Muscle of leg (tissue), 11 donors: Measurements from ENCODE around the gene LRRC42. TPM values are rescaled to one million over a fixed set of nuclear protein-coding genes. Genes with fewer than 3 reads are reported as not detected.
A peak's percentile ranks its signal among the peaks of the same experiment; 100 is the strongest.

Experiments
- DNase-seq: peaks from one replicate; pipeline ENCODE4 v3.0.0; 2013
- H3K27ac ChIP-seq: one replicate; pipeline ENCODE4 v1.5.1; 2013; ENCODE audit warnings: mild to moderate bottlenecking, low read length, control low read depth
- H3K27me3 ChIP-seq: one replicate; pipeline ENCODE4 v1.6.1; 2013; ENCODE audit warnings: low read length; ENCODE audit not compliant: control insufficient read depth, insufficient read depth
- H3K36me3 ChIP-seq: one replicate; pipeline ENCODE4 v1.6.1; 2013; ENCODE audit warnings: low read length; ENCODE audit not compliant: control insufficient read depth, insufficient read depth
- H3K4me1 ChIP-seq: one replicate; pipeline ENCODE4 v1.6.1; 2013; ENCODE audit warnings: low read length; ENCODE audit not compliant: control insufficient read depth, insufficient read depth
- H3K4me3 ChIP-seq: one replicate; pipeline ENCODE4 v1.5.1; 2013; ENCODE audit warnings: low read length, control low read depth
- H3K9me3 ChIP-seq: replicated peaks from 2 replicates; pipeline ENCODE4 v1.6.1; 2013; ENCODE audit warnings: low read depth, low read length; ENCODE audit not compliant: control insufficient read depth
- WGBS: methylation state at CpG from one replicate; pipeline ENCODE4 v1.1.5; 2013; ENCODE audit warnings: missing lambda C conversion rate; ENCODE audit not compliant: insufficient coverage; 5-methylcytosine and 5-hydroxymethylcytosine counted together
- polyA plus RNA-seq, 8 donors: library from polyadenylated mRNA; unstranded; fragments of 120-200 nt; gene quantifications; one replicate each; pipeline versions ENCODE4 v1.2.1 to v1.2.3, GENCODE V29; 2013; ENCODE audit warnings: inconsistent platforms in 1 of 8, low replicate concordance in 1 of 8; ENCODE audit not compliant: insufficient read length in 8 of 8, insufficient read depth in 1 of 8
- total RNA-seq: library from RNA; stranded (reverse); fragments of 120-200 nt; gene quantifications from one replicate; pipeline ENCODE4 v1.2.4, GENCODE V29; 2013

LRRC42 gene
- total and polyA plus RNA-seq, 9 donors, result 19.3 to 30.2 (median 24.2) TPM

DNA sequence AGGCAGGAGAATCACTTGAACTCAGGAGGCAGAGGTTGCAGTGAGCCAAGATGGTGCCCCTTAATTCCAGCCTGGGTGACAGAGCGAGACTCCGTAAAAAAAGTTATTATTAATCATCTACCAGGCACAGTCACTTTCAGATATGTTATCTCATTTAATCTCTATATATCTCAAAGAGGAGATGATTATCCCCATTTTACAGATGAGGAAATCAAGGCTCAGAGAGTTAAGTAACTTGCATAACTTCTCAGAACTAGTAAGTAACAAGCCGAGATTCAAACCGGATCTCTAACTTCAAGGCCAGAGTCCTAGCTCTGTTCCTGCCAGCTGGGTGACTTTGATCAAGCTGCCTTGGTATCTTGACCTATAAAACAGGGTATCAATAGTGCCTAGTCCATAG is 34.7 kb upstream of the LRRC42 start:
- 90% methylated on average over 2 of the region's 4 CpGs for whole genome bisulfite sequencing
- H3K4me3 ChIP-seq, result no peak overlapping the region
- no peak for DNase-seq
- no peaks in the 10 kb centered on the region for H3K4me1 ChIP-seq
- H3K9me3 ChIP-seq, result no peaks in the 10 kb centered on the region
- H3K36me3 ChIP-seq, result peaks cover 18% of the 10 kb centered on the region
- no peak overlapping the region for H3K27ac ChIP-seq
- no peaks in the 10 kb centered on the region for H3K27me3 ChIP-seq

DNA sequence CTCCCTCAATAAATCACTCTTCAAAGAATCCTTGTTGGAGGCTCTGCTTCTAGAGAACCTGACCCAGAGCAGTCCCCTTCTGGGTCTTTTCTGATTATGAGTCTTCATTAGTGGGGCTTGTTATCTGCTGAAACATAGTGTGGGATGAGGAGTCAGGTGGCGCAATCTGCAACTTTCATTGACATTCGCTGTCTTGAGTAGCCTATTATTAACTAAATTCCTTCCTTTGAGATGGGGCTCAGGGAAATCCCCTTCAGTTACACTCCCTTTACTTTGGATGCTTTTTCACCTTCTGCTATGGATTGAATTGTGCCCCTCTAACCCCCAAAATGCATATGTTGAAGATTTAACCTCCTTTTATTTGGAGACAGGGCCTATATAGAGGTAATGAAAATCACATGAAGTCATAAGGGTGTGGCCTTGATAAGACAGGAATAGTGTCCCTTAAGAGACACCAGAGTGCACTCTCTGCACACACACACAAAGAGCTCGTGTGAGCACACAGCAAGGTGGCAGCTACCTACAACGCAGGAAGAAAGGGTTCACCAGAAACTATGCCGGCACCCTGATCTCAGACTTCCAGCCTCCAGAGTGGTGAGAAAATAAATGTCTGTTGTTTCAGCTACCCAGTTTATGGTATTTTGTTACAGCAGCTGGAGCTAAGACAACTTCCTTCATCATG is 32.7 kb upstream of the LRRC42 start:
- DNase-seq, result no peak
- H3K9me3 ChIP-seq, result no peaks in the 10 kb centered on the region
- H3K27me3 ChIP-seq, result no peaks in the 10 kb centered on the region
- no peak overlapping the region for H3K4me3 ChIP-seq
- H3K36me3 ChIP-seq, result peaks cover 21% of the 10 kb centered on the region
- H3K4me1 ChIP-seq, result no peaks in the 10 kb centered on the region
- no peak overlapping the region for H3K27ac ChIP-seq
- no CpG with 5 or more reads among the region's 5 CpGs for WGBS

DNA sequence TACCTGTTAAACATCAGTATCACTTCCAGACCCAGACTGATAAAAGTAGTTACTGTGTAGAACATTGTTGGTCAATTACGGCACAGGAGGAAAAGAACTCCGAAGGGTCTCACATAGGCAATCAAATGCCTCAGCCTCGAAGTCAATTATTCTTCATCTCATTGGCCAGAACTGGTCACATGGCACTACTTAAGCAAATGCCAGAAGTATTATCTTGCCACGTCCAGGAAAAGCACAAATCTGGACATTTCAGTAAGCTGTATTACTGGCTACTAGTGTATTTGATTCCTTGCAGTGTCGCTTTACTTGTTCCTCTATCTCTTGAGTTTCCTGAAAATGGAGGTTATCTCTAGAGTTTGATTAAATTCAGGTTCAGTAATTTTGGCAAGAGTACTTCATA is 27.8 kb upstream of the LRRC42 start:
- DNase-seq, result no peak
- 93% methylated on average over 3 of the region's 5 CpGs for WGBS
- Histone ChIP-seq H3K4me1 (no peaks in the 10 kb centered on the region), H3K27me3 (no peaks in the 10 kb centered on the region), H3K9me3 (no peaks in the 10 kb centered on the region), H3K4me3 (no peak overlapping the region), H3K27ac (no peak overlapping the region), H3K36me3 (peaks cover 22% of the 10 kb centered on the region)

DNA sequence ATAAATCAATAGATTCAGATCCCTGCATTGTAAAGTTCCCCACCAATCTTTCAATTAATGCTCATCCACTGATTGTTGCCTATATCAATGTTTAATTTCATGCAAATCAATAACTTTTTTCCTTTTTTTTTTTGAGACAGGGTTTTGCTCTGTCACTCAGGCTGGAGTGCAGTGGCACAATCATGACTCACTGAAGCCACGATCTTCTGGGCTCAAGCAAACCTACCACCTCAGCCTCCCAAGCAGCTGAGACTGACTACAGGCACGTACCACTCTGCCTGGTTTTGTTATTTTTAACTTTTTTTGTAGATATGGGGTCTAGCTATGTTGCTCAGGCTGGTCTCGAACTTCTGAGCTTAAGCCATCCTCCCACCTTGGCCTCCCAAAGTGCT is 26.5 kb upstream of the LRRC42 start:
- H3K4me1 ChIP-seq, result no peaks in the 10 kb centered on the region
- H3K9me3 ChIP-seq, result no peaks in the 10 kb centered on the region
- H3K4me3 ChIP-seq, result no peak overlapping the region
- peaks cover 19% of the 10 kb centered on the region for H3K36me3 ChIP-seq
- no CpG with 5 or more reads among the region's 3 CpGs for WGBS
- no peak overlapping the region for H3K27ac ChIP-seq
- DNase-seq, result no peak
- H3K27me3 ChIP-seq, result no peaks in the 10 kb centered on the region

DNA sequence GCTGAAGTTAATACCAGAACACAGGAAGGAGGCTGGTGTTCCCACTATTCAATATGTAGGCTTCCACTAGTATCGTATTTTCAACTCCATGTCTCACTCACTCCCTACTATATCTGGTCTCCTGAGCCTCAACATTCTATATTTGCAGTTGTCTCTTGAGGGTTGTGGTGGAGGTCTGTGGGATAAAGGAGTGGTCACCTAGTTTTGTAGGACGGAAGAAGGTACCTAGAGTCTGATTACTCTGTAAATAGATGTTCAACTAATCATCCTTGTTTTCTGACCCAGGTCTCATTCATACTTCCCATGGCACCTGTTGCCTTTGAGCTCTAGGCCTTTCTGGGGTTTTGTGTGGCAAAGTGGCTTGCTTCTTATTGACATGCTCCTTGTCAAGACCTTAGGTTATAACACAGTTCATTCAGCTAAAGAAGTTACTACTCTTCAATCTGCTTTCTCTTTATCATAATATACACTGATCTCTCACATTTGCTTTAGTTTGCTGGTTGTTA is 18.7 kb upstream of the LRRC42 start:
- no peaks in the 10 kb centered on the region for H3K27me3 ChIP-seq
- WGBS, result no CpG with 5 or more reads among the region's 2 CpGs
- no peak overlapping the region for H3K4me3 ChIP-seq
- H3K27ac ChIP-seq, result no peak overlapping the region
- no peaks in the 10 kb centered on the region for H3K4me1 ChIP-seq
- H3K36me3 ChIP-seq, result peaks cover 17% of the 10 kb centered on the region
- DNase-seq, result no peak
- peaks cover 9% of the 10 kb centered on the region for H3K9me3 ChIP-seq

DNA sequence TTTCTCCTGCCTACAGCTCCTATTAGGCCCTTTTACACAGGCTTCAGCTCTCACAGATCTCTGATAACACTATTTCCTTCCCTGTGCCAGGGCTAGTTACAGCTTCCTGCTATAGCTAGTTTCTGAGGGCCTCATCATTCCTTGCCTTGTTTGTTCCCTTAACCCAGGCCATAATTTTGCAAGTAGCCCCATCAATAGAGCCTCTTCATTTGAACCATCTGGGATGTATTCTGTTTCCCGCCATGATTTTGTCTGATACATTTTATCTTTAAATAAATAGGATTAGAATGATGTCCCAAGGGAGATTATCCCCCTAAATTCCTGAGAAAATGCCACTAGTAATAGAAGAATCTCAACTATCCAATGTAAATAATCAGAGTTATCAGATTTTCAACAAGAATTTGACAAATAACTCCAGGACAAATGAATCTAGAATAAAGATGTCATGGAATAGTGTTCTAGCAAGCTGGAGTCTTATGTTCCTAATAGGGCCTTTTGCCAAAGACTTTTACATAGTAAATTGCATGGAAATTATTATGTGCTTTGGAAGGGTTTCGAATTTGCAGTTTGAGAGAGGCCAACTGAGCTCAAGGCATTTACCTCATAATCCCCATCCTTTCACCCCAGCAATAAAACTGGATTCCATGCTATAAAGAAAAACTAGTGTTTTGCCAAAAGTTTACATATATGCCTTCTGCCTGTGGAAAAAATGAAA is 16.7 kb upstream of the LRRC42 start:
- H3K36me3 ChIP-seq, result peaks cover 17% of the 10 kb centered on the region
- H3K9me3 ChIP-seq, result peaks cover 20% of the 10 kb centered on the region
- no peaks in the 10 kb centered on the region for H3K27me3 ChIP-seq
- H3K4me3 ChIP-seq, result no peak overlapping the region
- no peaks in the 10 kb centered on the region for H3K4me1 ChIP-seq
- WGBS, result no CpG with 5 or more reads among the region's 2 CpGs
- DNase-seq, result peak; percentile 34
- no peak overlapping the region for H3K27ac ChIP-seq

DNA sequence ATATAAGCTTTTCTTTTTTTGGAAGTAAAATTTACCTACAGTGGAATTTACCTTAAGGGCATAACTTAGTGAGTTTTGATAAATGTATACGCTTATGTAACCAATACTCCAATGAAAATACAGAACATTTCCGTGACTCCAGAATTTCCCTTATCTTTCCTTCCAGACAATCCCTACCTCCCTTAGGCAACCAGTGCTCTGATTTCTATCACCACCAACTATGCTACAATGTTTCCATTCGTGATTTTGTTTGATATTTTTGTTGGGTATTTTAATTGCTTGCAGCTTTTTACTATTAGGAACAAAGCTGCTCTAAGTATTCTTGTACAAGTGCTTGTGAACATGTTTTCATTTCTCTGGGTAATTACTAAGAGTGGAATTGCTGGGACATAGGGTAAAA is 15.2 kb upstream of the LRRC42 start:
- DNase-seq, result no peak
- H3K4me1 ChIP-seq, result no peaks in the 10 kb centered on the region
- H3K9me3 ChIP-seq, result peaks cover 29% of the 10 kb centered on the region
- no peak overlapping the region for H3K4me3 ChIP-seq
- WGBS, result no CpG with 5 or more reads among the region's 3 CpGs
- H3K27ac ChIP-seq, result no peak overlapping the region
- no peaks in the 10 kb centered on the region for H3K27me3 ChIP-seq
- H3K36me3 ChIP-seq, result peaks cover 24% of the 10 kb centered on the region

DNA sequence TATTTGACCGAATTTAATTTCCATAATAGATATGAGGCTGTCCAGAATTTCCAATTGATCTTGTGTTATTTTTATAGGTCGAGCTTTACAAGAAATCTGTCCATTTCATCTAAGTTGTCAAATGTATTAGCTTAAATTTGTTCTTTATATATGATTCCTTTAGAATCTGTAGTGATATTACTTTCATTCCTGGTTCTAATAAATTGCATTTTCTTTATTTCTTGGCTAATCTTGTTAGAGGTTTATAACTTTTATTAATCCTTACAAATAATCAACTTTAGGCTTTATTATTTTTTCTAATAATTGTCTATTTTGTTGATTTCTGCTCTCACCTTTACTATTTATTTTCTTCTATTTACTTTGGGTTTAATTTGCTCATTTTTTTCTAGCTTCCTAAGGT is 14.6 kb upstream of the LRRC42 start:
- Histone ChIP-seq H3K36me3 (peaks cover 21% of the 10 kb centered on the region), H3K27ac (no peak overlapping the region), H3K4me1 (no peaks in the 10 kb centered on the region), H3K9me3 (peaks cover 29% of the 10 kb centered on the region), H3K4me3 (no peak overlapping the region), H3K27me3 (no peaks in the 10 kb centered on the region)
- no CpG with 5 or more reads among the region's 2 CpGs for WGBS
- DNase-seq, result no peak

DNA sequence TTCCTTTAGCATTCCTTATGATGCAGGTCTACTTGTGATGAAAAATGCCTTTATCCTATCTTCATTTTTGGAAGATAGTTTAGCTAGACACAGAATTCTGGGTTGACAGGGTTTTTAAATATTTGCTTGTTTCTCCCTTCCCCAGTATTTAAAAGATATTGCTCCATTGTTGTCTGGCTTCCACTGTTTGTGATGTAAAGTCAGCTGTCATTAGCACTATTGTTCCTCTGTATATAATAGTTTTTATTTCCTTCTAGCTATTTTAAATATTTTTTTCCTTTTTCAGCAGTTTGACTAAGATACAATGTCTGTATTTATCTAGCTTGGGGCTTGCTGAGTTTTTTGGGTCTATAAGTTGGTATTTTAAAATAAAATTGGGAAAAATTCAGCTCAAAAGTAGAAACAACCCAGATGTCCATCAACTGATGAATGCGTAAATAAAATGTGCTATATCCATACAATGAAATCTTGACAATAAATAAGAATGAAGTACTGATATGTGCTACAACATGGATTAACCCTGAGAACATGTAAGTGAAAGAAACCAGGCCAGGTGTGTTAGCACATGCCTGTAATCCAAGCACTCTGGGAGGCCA is 11.9 kb upstream of the LRRC42 start:
- Histone ChIP-seq H3K9me3 (peaks cover 29% of the 10 kb centered on the region), H3K27me3 (no peaks in the 10 kb centered on the region), H3K27ac (no peak overlapping the region), H3K4me3 (no peak overlapping the region), H3K4me1 (no peaks in the 10 kb centered on the region), H3K36me3 (peaks cover 13% of the 10 kb centered on the region)
- DNase-seq, result no peak
- WGBS, result no CpG with 5 or more reads among the region's 1 CpG

DNA sequence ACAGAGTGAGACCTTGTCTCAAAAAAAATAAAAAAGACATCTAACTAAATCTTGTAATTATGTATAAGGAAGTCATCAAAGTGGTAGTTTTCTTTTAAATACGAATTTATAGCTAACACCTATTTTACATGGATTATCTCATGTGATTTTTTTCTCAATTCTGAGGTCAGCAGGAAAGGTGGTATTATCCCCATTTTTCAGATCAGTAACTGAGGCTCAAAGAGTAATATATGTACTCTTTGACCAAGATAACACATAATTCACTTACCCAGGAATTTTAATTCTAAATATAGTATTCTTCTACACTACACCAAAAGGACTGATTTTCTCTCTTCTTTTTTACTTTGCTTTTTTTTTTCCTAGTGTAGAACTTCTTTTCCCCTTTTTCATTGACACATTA is 9.7 kb upstream of the LRRC42 start:
- H3K4me1 ChIP-seq, result no peaks in the 10 kb centered on the region
- no peak overlapping the region for H3K27ac ChIP-seq
- WGBS, result no CpG with 5 or more reads among the region's 1 CpG
- H3K27me3 ChIP-seq, result no peaks in the 10 kb centered on the region
- peaks cover 11% of the 10 kb centered on the region for H3K36me3 ChIP-seq
- H3K9me3 ChIP-seq, result peaks cover 26% of the 10 kb centered on the region
- H3K4me3 ChIP-seq, result no peak overlapping the region
- DNase-seq, result no peak
